Epithelial cell of prostate (primary cell): Measurements from ENCODE around the gene CNOT3.

Source experiments
- DNase-seq: peaks from one replicate; pipeline ENCODE4 v3.0.0-alpha.2; 2011; ENCODE audit warnings: low read depth, low spot score
- H3K27ac ChIP-seq: fragments of 450-650 bp; 2 replicates; pipeline ENCODE4 v1.5.1; 2017; ENCODE audit warnings: mild to moderate bottlenecking

Gene CNOT3

DNA sequence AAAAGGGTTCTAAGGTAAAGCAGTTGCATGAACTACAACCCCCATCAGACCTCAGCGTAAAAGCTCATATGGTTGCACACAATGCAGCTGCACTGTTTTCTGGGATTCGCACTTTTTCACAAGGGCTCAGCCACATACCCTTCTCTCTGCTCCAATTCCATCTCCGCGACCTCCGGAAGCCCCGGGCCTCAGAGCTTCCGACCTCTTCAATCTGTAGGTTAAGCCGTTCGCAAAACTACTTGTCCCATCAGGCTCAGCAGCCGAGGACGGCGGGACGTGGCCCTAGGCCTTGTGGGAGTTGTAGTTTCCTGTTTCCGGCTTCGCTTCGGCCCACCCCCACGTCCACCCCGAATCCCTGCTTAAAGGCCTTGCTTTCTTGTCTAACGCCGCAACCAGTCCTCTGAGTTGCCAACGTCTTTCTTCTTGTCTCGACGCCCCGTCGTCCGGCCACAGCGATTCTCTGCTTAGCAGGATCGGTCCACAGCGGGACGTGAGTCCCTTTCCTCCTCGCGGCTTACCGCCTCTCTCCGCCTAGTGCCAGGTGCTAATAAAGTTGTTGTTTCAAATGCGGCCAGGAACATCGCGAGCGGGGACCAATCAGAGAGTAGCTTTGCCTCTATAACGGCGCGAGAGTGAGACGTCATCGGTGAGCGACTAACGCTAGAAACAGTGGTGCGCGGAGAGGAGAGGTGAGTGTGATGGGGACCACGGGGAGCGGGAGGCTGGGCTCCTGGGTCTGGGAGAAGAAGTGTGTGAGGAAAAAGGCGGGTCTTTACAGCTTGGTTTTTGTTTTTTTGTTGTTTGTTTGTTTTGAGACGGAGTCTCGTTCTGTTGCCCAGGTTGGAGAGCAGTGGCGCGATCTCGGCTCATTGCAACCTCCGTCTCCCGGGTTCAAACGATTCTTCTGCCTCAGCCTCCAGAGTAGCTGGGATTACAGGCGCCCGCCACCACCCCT is 22.2 kb upstream of the CNOT3 start, which contains the start of the genes PRPF31 and TFPT:
Gene PRPF31 (plus strand): TSS at position 646 of the 955 bp plus-strand sequence. CDS start 2,525 bp downstream, outside the sequence.
Gene TFPT (minus strand): TSS at position 549 of the 955 bp plus-strand sequence. CDS start 388 bp downstream, at position 161.
- peak; percentile 92 for DNase-seq
- peak within 1 kb of the TSS; percentile 79 for H3K27ac ChIP-seq

DNA sequence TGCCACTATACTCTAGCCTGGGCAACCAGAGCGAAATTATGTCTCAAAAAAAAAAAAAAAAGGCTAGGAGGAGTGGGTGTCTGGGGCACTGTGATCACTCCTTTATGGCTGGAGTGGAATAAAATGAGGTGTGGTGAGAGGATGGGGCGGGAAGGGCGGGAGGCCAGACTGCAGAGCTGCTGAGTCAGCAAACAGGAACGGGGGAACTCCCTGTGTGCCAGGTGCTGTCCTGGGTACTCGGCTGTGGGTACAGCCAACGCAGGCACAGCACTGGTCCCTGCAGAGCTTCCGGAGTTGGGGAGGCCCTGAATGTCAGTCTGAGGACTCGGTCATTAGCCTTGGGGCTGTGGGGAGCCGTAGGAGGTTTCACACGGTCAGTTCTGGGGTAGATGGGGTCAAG is 16.3 kb upstream of the CNOT3 start:
- H3K27ac ChIP-seq, result no peak overlapping the region

DNA sequence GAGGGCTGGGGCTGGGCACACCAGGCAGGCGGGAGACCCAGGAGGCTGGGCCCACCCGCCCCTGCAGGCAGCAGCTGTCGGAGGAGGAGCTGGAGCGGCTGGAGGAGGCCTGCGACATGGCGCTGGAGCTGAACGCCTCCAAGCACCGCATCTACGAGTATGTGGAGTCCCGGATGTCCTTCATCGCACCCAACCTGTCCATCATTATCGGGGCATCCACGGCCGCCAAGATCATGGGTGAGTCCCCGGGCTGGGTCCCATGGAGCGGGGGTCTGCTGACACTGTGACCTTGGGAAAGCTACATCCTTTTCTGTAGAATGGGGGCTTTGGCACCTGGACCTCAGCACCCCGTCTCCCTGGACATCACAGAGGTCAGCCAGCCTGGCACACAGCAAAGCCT is 13.9 kb upstream of the CNOT3 start:
- no peak overlapping the region for H3K27ac ChIP-seq
- no peak for DNase-seq

More for the DNA sequence above, 16.3 kb upstream of the CNOT3 start:
- no peak for DNase-seq

DNA sequence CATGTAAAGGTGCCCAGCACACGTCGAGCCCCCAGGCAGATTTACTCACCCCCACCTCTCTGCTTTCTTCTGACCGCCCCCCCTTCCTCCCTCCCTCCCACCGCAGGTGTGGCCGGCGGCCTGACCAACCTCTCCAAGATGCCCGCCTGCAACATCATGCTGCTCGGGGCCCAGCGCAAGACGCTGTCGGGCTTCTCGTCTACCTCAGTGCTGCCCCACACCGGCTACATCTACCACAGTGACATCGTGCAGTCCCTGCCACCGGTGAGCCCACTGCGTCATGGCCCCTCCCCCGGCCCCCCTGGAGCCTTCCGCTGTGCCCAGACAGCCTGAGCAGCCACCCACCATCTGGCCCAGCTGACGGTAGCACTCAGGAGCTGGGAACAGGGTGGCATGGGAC is 13.2 kb upstream of the CNOT3 start:
- no peak for DNase-seq
- no peak overlapping the region for H3K27ac ChIP-seq

DNA sequence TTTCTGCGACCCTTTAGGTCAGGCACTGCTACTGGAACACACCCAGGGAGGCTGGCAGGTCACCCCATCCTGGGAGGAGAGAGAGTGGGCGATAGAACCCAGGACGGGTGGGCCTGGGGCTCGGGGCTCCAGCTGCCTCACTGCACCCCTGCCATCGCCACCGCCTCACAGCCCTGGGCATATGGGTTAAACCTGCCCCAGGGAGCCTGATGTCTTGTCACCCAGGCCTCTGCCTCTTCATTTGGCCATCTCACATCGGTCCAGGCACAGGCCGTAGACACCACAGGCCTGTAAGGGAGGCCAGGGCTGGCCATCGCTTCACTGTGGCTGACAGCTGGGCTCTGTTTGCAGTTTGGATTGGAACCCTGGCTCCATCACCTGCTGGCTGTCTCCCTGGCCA is 11.8 kb upstream of the CNOT3 start:
- H3K27ac ChIP-seq, result no peak overlapping the region
- no peak for DNase-seq

DNA sequence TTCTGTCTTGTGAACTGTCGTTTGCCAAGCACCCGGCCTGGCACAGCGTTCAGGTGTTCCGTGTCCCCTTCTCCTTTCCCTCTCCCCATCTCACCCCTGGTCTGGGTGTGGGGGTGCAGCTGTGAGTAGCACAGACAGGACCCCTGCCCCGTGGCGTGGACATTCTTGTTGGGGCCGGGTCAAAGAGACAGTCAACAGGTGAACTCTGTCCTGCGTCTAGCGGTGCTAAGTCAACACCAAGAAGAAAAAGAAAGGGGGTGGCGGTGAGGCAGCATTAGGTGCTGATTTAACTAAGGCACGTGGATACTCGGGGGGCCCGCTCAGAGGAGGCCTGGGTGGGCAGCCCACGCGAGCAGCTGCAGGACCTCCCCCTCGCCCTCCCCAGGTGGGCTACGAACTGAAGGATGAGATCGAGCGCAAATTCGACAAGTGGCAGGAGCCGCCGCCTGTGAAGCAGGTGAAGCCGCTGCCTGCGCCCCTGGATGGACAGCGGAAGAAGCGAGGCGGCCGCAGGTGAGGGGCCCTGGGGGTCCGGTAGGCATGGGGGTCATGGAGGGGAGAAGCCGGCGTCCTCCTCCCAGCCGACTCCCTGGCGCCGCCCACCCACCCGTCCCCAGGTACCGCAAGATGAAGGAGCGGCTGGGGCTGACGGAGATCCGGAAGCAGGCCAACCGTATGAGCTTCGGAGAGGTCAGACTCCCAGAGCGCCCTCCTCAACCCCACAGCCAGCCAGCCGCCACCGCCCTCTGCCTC is 9.7 kb upstream of the CNOT3 start:
- no peak overlapping the region for H3K27ac ChIP-seq
- no peak for DNase-seq

DNA sequence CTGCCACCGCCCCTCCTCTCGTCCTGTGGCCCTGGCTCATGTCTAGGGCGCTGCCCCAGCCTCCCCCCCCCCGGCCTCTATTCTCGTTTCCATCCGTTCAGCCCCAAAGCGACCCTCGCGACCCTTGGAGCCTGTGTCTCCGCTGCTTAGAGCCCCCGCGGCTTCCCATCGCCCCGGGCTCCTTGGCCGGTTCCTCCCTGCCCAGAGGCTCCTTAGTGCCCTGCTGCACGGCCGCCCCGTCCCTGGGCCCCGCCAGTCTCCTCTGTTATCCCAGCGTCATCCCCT is 9.2 kb upstream of the CNOT3 start:
- no peak for DNase-seq
- H3K27ac ChIP-seq, result no peak overlapping the region

DNA sequence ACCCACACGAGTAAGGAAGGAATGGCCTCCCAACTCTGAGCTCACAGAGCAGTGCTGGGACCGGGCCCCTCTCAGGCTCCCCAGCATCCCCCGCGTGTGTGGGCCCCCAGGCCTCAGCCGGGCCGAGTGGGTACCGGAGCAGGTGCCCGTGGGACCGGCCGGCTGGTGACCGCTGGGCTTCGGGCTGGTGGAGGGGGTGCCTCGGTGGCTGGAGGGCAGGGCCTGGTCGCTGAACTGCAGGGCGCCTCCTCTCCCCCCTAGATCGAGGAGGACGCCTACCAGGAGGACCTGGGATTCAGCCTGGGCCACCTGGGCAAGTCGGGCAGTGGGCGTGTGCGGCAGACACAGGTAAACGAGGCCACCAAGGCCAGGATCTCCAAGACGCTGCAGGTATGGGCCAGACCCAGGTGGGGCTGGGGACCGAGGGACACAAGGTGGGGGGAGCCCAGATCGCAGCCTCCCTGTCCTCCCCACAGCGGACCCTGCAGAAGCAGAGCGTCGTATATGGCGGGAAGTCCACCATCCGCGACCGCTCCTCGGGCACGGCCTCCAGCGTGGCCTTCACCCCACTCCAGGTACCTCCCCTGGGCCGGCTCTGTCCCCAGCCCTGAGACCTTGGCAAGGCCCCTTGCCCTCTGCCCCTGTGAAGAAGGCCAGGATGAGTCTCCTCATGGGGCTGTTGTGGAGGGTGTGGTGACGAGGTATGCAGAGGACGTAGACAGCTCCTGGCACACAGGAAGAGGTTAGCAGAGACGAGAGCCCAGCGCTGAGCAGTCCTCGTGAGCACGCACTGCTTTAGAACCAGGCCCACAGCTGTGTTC is 8.6 kb upstream of the CNOT3 start:
- no peak overlapping the region for H3K27ac ChIP-seq
- DNase-seq, result no peak

DNA sequence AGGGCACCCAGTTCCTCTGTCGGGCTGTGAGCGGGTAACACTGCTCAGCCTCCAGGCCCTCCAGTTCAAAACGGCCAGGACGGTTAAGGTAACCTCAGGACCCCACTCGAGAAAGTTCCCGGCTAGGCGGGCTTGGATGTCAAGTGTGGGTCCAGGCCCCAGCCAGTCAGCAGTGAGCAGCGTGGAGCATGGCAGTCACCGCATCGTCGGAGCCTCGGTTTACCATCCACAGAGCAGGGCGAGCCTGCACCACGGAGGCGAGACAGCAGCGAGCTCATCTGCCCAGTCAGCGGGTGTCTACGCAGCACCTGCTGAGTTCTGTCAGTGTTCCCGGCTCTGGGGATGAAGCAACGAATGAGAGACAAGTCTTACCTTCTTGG is 8.0 kb upstream of the CNOT3 start:
- DNase-seq, result no peak
- no peak overlapping the region for H3K27ac ChIP-seq

DNA sequence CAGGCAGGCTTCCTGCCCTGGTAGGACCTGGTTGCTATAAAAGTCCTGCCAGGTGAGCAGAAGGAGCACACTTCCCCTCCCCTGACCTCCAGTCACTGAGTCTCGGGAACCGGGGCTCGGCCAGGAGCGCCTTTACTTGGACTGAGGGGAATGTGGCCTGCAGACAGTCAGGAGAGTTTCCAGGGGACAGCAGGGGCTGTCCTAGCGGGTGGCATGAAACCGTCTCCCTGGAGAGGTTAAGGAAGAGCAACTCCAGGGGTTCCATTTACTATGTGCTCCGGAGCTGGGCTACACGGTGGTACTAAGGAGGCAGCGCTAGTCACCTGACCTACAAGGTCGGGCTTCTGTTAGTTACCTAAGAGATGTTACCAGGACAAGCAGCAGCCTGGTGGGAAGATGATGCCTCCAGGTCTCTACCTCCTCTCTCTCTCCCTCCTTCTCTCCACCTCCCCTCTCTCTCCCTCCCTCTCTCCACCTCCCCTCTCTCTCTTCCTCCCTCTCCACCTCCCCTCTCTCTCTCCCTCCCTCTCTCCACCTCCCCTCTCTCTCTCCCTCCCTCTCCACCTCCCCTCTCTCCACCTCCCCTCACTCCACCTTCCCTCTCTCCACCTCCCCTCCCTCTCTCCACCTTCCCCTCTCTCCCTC is 4.1 kb upstream of the CNOT3 start:
- H3K27ac ChIP-seq, result no peak overlapping the region
- peak; percentile 58 for DNase-seq

DNA sequence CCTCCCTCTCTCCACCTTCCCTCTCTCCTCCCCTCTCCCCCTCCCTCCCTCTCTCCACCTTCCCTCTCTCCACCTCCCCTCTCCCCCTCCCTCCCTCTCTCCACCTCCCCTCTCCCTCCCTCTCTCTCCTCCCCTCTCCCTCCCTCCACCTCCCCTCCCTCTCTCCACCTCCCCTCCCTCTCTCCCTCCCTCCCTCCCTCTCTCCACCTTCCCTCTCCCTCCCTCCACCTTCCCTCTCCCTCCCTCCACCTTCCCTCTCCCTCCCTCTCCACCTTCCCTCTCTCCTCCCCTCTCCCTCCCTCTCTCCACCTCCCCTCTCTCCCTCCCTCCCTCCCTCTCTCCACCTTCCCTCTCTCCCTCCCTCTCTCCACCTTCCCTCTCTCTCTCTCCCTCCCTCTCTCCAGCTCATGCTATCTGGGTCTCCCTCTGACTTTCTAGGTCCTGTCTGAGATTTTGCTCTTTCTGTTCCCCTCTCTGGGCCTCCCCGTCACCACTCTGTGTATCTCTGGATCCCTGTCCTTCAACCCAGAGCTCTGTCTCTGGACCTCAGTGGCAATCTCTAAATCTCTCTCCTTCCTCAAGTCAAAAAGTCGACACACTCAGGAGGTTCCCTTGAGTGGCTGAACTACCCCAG is 3.5 kb upstream of the CNOT3 start:
- no peak for DNase-seq
- peak overlapping the region; percentile 40 for H3K27ac ChIP-seq

DNA sequence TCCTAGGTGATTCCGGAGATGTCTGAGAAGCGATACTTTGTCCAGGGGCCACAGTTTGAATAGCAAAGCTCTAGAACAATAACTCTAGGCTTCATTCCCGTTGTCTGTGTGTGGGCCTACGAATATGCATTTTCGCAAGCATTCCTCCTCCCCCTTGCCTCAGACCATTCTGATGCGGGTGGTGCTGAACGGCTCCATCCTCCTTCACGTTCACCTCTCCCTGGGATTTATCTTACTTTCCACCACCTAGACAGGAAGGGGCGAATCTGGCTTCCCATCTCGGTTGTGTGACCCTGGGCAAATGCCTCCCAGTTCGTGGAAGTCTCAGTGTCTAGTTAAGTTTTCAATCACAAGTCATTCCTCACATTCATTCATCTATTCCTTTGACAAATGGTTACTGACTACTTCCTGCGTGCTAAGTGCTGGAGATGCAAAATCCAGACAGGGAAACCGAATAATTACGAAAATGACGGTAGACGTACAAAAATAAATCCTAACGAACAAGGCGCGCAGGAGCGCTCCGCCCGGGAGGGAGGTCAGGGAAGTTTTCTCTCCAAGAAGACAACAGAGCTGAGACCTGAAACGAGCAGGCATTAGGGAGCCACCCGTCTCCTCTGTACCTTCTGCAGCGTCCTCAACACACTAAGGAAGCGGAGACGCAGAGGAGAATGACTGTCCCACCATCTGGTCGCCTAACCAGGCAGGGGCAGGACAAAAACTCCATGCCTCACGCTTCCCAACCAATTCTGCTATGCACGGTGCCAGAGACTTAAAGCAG is 1.3 kb upstream of the CNOT3 start:
- H3K27ac ChIP-seq, result peak overlapping the region; percentile 37
- no peak for DNase-seq

DNA sequence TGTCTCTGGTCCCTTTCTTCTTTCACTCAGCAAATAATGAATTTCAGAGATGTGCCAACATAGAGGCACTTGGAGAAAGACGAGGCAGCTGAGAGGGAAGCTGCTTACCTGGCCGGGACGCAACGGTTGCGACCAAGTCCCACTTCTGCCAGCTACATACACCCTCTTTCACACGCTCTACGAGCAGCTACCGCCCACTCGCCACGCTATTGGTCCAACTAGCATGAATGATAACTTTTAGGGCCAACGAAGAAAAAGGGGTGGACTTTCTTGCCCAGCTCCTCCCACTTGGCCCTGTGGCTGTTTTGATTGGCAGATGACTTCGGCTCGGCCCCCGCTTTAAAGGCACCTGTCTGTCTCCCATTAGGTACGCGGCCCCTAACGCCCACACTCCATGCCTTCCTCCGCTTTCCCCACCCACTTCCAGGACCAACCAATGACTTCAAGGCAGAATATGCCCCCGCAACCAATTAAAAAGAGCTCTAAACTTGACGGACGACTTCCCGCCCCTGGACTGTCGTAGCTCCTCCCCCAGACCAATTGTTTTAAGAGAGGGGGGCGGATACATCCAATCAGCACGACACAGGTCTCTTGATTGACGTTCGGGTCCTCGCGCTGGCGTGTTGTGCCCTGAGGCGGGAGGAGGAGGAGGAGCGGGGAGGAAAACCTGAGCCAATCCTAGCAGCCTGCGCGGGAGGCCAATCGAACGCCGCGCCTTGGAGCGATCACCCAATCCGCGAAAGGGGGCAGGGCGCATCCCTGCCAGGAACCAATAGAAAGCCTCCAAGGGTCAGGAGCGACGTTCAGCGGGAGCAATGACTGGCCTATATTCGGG is 481 bp upstream of the CNOT3 start:
- H3K27ac ChIP-seq, result peak overlapping the region; percentile 61
- peak; percentile 100 for DNase-seq

DNA sequence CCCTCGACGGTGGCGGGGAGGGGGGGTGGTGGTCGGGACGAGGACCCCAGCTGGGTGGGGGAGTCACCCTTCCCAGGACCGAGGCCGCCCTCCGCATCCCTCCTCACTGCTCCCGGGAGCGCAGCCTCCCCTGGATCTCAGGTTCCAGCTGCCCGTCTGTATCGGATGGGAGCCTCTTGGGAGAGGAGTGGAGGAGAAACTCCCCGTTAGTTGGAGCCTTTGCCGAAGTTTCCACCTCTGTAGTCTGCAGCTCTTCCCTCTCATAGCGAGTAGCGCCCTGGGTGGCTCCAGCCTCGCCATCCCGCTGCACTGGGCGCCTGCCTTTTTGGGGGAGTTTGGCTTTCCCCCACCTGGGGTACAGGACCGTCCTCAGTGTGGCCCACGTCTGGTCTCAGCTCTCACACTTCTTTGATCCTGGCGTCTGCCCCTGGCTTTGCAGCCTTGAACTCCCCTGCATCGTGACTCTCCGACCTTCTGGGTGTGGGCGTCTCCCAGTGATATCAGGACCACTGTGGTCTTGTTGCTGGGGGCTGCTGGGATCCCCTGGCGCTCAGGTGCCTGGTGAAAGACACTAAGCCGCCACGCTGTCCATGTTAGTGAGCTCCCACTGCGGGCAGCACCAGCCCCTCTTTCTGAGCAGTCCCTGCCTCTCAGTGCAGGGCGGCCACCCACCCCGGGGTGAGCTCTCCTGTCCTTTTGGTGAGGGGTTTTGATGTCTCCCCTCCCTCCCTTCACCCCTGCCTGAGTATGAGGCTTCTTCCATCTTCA is 1.1 kb downstream of the CNOT3 start:
- peak overlapping the region; percentile 61 for H3K27ac ChIP-seq
- DNase-seq, result no peak

DNA sequence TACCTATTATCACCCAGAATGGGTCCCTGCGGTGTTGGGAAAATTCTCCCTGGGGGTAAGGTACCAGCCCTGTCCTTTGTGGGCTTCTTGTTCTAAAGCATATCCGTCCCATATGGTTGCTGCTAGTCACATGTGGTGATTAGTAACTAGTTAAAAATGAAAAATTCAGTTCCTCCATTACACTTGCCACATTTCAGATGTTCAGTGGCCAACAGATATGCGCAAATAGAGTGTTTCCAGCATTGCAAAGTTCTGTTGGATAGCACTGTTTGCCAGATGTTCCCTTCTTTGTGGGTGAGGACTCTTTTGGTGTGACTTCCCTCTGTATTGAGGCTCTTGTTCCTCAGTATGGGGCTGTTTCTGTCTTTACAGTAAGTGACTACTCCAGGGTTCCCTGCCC is 3.8 kb downstream of the CNOT3 start:
- no peak for DNase-seq
- no peak overlapping the region for H3K27ac ChIP-seq

DNA sequence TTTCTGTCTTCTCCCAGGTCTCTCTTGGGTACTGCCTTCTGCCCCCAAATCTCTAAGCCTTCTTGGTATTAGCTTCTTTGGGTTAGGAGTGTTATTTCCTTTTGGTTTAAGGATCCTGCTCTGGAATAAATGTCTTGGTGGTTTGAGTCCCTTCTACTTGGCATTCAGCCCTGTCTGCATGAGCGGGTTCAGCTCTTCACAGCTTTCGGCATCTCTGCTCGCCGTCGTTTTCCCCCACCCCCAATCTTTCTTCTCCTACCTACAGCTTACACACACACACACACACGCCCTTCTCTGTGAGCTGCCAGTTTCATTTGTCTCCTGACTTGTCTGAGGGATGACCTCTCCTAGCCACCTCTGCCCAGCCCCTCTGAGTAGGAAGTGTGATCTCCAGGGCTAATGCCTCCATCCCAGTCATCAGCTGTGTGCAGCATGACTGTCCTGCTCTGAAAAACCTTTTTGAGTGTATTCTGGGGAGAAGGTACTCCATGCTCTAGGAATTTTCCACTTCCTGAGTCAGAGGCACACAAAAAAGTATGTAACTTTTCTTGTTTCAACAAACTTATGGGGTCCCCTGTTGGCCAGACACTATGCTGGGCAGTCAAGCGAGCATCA is 4.7 kb downstream of the CNOT3 start:
- DNase-seq, result no peak
- no peak overlapping the region for H3K27ac ChIP-seq
